GM12872 (cell line): ENCODE data around the gene MEGF11.

Source experiments
- TF ChIP-seq, protein P1 (sequence below): IDR thresholded peaks from 3 replicates; pipeline ENCODE4 v1.5.1; 2011; ENCODE audit warnings: low read depth, mild to moderate bottlenecking, low read length, moderate library complexity; ENCODE audit not compliant: insufficient read depth

The MEGF11 gene

DNA sequence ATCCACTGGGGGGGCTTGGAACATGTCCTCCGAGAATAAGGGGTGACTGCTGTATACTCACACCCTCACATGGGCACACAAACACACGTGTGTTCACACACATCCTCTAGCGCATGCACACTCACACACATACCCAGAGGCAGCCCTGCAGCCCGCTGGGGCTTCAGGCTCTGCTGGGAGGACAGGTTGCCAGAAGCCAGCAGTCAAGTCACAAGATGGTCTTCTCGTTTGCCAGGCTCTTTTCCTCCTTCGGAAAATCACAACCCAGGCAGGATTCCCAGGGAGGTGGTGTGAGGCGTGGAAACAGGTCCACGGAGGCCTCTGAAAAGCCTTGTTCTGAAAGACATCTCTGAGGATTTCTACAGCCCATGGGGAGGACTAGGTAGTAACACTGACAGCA, 26.8 kb downstream of the MEGF11 start:
- TF ChIP-seq, protein P1, sequence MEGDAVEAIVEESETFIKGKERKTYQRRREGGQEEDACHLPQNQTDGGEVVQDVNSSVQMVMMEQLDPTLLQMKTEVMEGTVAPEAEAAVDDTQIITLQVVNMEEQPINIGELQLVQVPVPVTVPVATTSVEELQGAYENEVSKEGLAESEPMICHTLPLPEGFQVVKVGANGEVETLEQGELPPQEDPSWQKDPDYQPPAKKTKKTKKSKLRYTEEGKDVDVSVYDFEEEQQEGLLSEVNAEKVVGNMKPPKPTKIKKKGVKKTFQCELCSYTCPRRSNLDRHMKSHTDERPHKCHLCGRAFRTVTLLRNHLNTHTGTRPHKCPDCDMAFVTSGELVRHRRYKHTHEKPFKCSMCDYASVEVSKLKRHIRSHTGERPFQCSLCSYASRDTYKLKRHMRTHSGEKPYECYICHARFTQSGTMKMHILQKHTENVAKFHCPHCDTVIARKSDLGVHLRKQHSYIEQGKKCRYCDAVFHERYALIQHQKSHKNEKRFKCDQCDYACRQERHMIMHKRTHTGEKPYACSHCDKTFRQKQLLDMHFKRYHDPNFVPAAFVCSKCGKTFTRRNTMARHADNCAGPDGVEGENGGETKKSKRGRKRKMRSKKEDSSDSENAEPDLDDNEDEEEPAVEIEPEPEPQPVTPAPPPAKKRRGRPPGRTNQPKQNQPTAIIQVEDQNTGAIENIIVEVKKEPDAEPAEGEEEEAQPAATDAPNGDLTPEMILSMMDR = no peak

DNA sequence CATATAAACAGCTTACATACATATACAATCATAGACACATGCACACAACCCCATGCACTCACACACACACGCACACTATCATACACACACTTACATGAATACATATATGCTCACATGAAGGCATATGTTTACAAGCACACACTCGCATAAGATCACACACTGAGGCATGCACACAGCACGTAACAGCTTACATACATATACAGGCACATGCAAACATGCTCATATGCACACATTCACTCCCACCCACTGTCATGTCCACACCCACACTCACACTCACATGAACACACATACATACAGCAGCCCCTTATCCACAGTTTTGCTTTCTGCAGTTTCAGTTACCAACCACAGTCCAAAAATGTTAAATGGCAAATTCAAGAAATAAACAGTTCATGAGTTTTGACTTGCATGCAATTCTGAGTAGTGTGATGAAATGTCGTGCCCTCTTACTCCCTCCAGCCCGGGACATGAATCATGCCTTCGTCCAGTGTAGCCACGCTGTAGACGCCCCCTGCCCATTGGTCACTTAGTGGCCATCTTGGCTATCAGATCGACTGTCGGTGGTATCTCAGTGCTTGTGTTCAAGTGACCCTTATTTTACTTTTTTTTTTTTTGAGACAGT, 27.8 kb downstream of the MEGF11 start:
- TF ChIP-seq, protein P1 = no peak

DNA sequence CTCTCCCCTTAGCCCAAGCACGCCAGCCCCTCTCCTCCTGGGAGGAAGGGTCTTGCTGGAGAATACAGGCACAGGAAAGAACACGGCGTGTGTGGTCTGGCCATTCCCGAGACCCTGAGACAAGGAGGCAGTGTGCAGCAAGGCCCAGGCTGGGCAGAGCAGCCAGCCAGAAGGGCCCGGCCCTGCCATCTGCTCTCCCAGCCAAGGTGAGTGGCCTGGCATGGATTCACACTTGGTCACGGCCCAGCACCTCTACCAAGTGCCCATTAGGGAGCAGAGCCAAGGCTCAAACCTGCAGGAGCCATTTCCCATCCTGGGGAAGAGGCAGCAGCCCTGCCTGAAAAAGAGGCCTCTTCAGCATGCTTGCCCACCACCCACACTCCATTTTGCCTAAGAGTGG, 28.6 kb downstream of the MEGF11 start:
- TF ChIP-seq, protein P1 = no peak

DNA sequence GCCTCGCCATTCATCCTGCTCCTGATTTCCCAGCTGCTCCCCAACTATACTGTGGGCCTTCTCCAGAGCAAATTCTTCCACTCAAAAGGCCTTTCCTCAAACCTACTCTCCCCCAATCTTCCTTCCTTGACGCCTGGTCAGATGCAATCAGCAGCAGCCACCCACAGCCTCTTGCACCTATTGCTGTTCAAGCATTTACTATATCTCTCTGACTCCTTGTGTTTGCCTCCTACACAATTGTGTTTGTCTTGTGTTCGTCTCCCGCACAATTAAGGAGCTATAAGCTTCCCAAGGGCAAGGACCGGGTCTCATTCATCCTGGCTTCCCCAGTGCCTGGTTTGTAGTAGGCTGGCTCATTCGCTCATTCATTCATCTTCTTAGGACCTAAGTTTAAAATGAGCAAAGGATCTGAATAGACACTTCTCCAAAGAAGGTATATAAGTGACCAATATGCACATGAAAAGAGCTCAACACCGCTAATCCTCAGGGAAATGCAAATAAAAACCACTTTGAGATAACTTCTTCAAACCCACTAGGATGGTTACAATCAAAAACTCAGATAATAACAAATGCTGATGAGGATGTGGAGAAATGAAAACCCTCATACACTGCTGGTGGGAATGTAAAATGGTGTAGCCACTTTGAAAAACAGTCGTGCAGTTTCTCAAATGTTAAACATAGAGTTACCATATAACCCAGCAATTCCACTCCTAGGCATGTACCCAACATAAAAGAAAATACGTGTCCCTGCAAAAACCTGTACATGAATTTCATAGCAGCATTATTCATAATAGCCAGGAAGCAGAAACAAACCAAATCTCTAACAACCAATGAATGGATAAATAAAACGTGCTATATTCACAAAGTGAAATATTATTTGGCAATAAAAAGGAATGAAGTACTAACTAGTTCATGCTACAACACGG, 31.0 kb downstream of the MEGF11 start:
- TF ChIP-seq, protein P1 = no peak

DNA sequence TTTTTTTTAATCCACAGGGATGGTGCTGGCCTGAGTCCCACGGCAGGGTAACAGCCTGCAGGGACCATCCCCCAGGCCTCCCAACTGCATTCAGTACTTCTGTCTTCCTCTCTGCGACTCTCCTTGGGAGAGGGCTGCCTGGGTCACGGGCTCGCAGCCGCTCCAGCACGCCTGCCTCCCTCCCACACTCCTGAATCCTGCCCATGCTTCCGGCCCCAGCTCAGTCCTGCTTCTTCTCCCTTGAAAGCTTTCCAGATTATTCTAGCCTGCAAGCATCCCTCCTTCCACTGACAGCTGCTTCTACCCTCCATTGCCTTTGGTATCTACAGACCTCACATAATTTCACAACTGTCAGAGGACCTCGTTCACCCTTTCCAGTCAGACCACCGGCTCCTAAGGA, 32.4 kb downstream of the MEGF11 start:
- TF ChIP-seq, protein P1 = no peak

DNA sequence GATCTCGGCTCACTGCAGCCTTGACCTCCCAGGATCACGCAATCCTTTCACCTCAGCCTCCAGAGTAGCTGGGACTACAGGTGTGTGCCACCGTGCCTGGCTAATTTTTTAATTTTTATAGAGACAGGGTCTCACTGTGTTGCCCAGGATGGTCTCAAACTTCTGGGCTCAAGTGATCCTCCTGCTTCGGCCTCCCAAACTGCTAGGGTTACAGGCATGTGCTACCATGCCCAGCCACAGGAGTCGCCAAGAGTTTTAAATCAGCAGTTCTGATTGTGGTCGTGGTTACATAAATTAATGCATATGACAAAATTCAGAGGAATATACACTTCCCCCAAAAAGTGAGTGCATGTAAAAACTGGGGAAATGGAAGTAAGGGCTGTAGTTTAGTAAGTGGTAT, 32.9 kb downstream of the MEGF11 start:
- TF ChIP-seq, protein P1 = peak; percentile 40; the same call in 2 of the 3 replicates

DNA sequence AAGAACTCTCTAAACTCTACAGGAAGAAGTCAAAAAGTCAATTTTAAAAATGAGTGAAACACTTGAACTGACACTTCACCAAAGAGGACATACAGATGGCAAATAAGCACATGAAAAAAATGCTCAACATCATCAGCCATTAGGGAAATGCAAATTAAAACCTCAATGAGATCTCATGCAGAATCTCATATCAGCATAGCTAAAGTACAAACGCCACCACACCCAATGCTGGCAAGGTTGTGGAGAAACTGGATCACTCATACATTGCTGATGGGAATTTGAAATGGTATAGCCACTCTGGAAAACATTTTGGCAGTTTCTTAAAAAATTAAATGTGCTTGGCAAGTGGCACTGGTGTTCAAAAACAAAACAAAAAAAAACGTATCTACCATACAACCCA, 34.2 kb downstream of the MEGF11 start:
- TF ChIP-seq, protein P1 = no peak
